Uterus (tissue), 4 donors: ENCODE measurements around the gene CCDC195. TPM values are rescaled to one million over a fixed set of nuclear protein-coding genes. Genes with fewer than 3 reads are reported as not detected.
"Not testable (repeated sequence)": the region's sequence is repeated elsewhere in the genome, so short reads cannot be mapped to it uniquely, and the experiment has no call there.

ENCODE experiments used
- DNase-seq, 2 donors: peaks; one replicate each; pipeline ENCODE4 v3.0.0-alpha.2; 2019 to 2020
- H3K27ac ChIP-seq, 2 donors: fragments of 200-600 bp; sonication (generic); 1 replicate in 1 of 2; 2 replicates in 1 of 2; pipeline ENCODE4 v1.5.1; 2016 to 2018
- H3K27me3 ChIP-seq, 2 donors: fragments of 200-600 bp; sonication (generic); one replicate each; pipeline ENCODE4 v1.5.1; 2018 to 2019; ENCODE audit warnings: control low read depth in 1 of 2
- H3K36me3 ChIP-seq, 2 donors: fragments of 200-600 bp; sonication (generic); one replicate each; pipeline ENCODE4 v1.5.1; 2019; ENCODE audit warnings: control low read depth in 1 of 2
- H3K4me1 ChIP-seq, 2 donors: fragments of 200-600 bp; sonication (generic); one replicate each; pipeline ENCODE4 v1.5.1; 2018 to 2019; ENCODE audit warnings: control low read depth in 1 of 2
- H3K4me3 ChIP-seq, 2 donors: fragments of 200-600 bp; sonication (generic); 1 replicate in 1 of 2; 2 replicates in 1 of 2; pipeline ENCODE4 v1.5.1; 2018 to 2019; ENCODE audit warnings: mild to moderate bottlenecking in 1 of 2
- H3K9me3 ChIP-seq, 2 donors: fragments of 200-600 bp; sonication (generic); one replicate each; pipeline ENCODE4 v1.5.1; 2019; ENCODE audit warnings: control low read depth in 1 of 2
- POLR2A ChIP-seq, 2 donors: fragments of 450-650 bp; IDR thresholded peaks; one replicate each; pipeline ENCODE4 v1.6.1; 2016; ENCODE audit warnings: antibody characterized with exemption in 2 of 2, mild to moderate bottlenecking in 1 of 2, moderate library complexity in 1 of 2
- intact Hi-C: fragments of 100-400 bp; cut with DNase I; formaldehyde crosslinking; loops from one replicate; pipeline ENCODE4 v1.15.1; 2023; ENCODE audit warnings: low total_unique reads
- total RNA-seq, 4 donors: library from RNA; depleted of rRNA in 3 of 4; stranded (reverse); fragments of >200 nt in 3 of 4; gene quantifications; one replicate each; pipeline versions ENCODE4 v1.1.0 to v1.2.4, GENCODE V29; 2014 to 2023
- TF ChIP-seq, protein P1 (sequence below), 4 experiments: fragments of 200-600 bp in 2 of 4; fragments of 450-650 bp in 2 of 4; sonication (generic) in 2 of 4; IDR thresholded peaks; one replicate each; pipeline ENCODE4 v1.5.1; 2016 to 2019; ENCODE audit warnings: antibody characterized with exemption in 4 of 4, mild to moderate bottlenecking in 2 of 4, moderate library complexity in 1 of 4
- donor health status: DM: yes; HTN: yes; CAD: no.

The CCDC195 gene
- total RNA-seq, 4 donors from 2014 or later: not detected

DNA sequence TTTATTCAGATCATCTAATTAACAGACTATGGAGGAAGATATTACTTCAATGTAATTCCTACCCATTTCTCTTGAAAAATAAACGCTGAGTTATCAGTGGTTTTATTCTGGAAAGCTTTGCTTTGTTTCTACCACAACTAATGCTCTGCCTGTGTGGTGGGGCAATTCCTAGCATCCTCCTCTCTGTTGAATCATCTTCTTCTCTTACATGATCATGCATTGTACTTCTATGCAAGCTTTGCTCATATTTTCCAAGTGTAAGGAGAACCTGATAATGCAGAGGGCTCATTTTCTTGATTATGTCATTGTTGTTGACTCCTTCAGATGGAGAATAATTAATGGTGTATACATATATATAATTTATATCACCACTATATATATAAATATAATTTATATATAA lies 46.7 kb downstream of the CCDC195 start:
- no peaks in the 10 kb centered on the region for H3K4me1 ChIP-seq
- H3K9me3 ChIP-seq: no peaks in the 10 kb centered on the region
- H3K36me3 ChIP-seq: no peaks in the 10 kb centered on the region
- no peak for DNase-seq
- intact Hi-C loops: no loop called here
- H3K27ac ChIP-seq: no peak overlapping the region
- TF ChIP-seq, protein P1, sequence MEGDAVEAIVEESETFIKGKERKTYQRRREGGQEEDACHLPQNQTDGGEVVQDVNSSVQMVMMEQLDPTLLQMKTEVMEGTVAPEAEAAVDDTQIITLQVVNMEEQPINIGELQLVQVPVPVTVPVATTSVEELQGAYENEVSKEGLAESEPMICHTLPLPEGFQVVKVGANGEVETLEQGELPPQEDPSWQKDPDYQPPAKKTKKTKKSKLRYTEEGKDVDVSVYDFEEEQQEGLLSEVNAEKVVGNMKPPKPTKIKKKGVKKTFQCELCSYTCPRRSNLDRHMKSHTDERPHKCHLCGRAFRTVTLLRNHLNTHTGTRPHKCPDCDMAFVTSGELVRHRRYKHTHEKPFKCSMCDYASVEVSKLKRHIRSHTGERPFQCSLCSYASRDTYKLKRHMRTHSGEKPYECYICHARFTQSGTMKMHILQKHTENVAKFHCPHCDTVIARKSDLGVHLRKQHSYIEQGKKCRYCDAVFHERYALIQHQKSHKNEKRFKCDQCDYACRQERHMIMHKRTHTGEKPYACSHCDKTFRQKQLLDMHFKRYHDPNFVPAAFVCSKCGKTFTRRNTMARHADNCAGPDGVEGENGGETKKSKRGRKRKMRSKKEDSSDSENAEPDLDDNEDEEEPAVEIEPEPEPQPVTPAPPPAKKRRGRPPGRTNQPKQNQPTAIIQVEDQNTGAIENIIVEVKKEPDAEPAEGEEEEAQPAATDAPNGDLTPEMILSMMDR (IDR thresholded peaks at IDR 0.05): no peak
- no peak for TF ChIP-seq POLR2A (IDR thresholded peaks at IDR 0.05)
- no peak overlapping the region for H3K4me3 ChIP-seq
- H3K27me3 ChIP-seq: no peaks in the 10 kb centered on the region

DNA sequence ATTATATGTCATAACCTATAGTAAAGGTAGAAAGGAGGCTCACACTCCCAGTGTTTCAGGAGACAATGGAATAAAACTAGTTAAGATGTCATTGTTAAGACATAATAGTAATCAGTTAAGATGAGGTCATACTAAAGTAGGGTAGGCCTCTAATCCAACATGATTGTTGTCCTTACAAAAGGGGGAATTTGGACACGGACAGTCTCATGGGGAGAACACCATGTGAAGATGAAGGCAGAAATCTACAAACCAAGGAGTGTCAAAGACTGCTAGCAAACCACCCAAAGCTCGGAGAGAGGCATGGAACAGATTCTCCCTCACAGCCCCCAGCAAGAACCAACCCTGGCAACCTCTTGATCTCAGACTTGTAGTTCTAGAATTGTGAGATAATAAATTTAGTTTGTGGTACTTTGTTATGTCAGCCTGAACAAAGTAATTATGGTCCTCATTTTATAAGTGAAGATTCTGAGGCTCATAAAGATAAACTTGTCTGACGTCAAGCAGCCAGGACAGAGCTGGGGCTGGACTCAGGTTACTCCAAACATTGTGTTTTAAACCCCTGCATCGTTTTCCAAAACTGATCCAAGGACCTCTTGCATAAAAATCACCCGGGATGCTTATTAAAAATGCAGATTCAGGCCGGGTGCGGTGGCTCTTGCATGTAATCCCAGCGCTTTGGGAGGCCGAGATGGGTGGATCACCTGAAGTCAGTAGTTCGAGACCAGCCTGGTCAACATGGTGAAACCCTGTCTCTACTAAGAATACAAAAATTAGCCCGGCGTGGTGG lies 47.8 kb downstream of the CCDC195 start:
- Histone ChIP-seq H3K27me3 (no peaks in the 10 kb centered on the region), H3K4me3 (no peak overlapping the region), H3K9me3 (no peaks in the 10 kb centered on the region), H3K4me1 (no peaks in the 10 kb centered on the region), H3K36me3 (no peaks in the 10 kb centered on the region), H3K27ac (no peak overlapping the region)
- no peak for DNase-seq
- TF ChIP-seq, protein P1 (IDR thresholded peaks at IDR 0.05): no peak
- TF ChIP-seq POLR2A (IDR thresholded peaks at IDR 0.05): no peak
- intact Hi-C loops: no loop called here

DNA sequence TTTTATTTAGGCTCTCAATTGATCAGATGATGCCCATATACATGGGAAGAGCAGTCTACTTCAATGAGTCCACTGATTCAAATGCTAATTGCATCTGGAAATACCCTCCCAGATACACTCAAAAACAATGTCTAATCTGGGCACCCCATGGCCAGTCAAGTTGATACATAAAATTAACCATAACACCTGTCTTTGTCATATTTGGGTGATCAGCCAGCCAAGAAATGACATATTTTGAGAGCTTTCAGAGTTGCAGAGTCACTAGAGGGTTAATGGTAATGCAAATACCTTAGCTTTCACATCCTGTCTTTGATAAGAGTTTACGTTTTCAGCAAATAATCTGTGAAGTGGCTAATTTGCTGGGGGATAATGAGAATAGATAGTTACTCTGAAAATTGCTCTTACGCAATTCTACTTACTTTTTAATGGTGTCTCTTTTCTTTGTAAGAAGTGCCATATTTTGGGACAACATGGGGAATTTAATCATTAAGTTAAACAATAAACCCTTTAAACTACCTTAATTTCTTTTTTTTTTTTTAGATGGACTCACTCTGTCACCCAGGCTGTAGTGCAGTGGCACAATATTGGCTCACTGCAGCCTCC lies 49.1 kb downstream of the CCDC195 start:
- TF ChIP-seq, protein P1 (IDR thresholded peaks at IDR 0.05): no peak
- TF ChIP-seq POLR2A (IDR thresholded peaks at IDR 0.05): no peak
- intact Hi-C loops: no loop called here
- H3K9me3 ChIP-seq: no peaks in the 10 kb centered on the region
- H3K36me3 ChIP-seq: no peaks in the 10 kb centered on the region
- H3K4me1 ChIP-seq: no peaks in the 10 kb centered on the region
- DNase-seq: no peak
- no peak overlapping the region for H3K4me3 ChIP-seq
- no peaks in the 10 kb centered on the region for H3K27me3 ChIP-seq
- H3K27ac ChIP-seq: no peak overlapping the region

DNA sequence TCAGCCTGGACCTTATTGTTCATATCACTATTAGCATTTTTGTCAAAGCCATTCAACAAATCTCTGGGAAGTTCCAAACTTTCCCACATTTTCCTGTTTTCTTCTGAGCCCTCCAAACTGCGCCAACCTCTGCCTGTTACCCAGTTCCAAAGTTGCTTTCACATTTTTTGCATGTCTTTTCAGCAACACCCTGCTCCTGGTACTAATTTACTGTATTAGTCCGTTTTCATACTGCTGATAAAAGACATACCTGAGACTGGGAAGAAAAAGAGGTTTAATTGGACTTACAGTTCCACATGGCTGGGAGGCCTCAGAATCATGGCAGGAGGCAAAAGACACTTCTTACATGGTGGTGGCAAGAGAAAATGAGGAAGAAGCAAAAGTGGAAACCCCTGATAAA lies 52.8 kb downstream of the CCDC195 start:
- H3K36me3 ChIP-seq, H3K27me3 ChIP-seq, H3K27ac ChIP-seq, H3K4me1 ChIP-seq, DNase-seq, intact Hi-C loops, H3K4me3 ChIP-seq, H3K9me3 ChIP-seq: not testable (repeated sequence)

DNA sequence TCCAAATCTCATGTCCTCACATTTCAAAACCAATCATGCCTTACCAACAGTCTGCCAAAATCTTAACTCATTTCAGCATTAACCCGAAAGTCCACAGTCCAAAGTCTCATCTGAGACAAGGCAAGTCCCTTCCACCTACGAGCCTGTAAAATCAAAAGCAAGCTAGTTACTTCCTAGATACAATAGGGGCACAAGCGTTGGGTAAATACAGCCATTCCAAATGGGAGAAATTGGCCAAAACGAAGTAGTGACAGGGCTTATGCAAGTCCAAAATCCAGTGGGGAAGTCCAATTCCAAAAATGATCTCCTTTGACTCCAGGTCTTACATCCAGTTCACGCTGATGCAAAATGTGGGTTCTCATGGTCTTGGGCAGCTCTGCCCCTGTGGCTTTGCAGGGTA lies 54.5 kb downstream of the CCDC195 start:
- H3K4me3 ChIP-seq, H3K9me3 ChIP-seq, DNase-seq, intact Hi-C loops, H3K4me1 ChIP-seq, H3K36me3 ChIP-seq, H3K27ac ChIP-seq, H3K27me3 ChIP-seq: not testable (repeated sequence)

DNA sequence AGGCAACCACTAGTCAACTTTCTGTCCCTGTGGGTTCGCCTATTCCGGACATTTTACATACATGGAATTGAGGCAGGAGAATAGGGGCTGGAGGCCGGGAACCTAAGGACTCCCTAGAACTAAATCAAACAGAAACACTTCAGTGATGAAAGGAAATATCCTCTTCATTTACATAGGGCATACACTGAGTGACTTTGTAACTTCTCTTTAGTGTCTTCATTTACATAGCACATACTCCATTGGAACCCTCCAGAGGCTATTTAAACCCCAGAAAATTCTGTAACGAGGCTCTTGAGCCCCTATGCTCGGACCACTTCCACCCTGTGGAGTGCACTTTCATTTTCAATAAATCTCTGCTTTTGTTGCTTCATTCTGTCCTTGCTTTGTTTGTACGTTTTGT lies 56.5 kb downstream of the CCDC195 start:
- TF ChIP-seq, protein P1 (IDR thresholded peaks at IDR 0.05): no peak
- TF ChIP-seq POLR2A (IDR thresholded peaks at IDR 0.05): no peak
- DNase-seq: no peak
- Histone ChIP-seq H3K27me3 (no peaks in the 10 kb centered on the region), H3K4me1 (no peaks in the 10 kb centered on the region), H3K27ac (no peak overlapping the region), H3K9me3 (no peaks in the 10 kb centered on the region), H3K36me3 (no peaks in the 10 kb centered on the region), H3K4me3 (no peak overlapping the region)
- intact Hi-C loops: no loop called here
